Vagina (tissue), 2 donors: Measurements from ENCODE around the gene CASP12.

Source experiments
- POLR2A ChIP-seq, 2 donors: fragments of 450-650 bp; IDR thresholded peaks; one replicate each; pipeline ENCODE4 v1.6.1; 2017; ENCODE audit warnings: antibody characterized with exemption in 2 of 2, mild to moderate bottlenecking in 2 of 2, moderate library complexity in 2 of 2
- TF ChIP-seq, protein P1 (sequence below), 3 experiments: fragments of 450-650 bp in 2 of 3; fragments of 200-600 bp in 1 of 3; sonication (generic) in 1 of 3; IDR thresholded peaks; one replicate each; pipeline ENCODE4 v1.5.1; 2017 to 2019; ENCODE audit warnings: antibody characterized with exemption in 3 of 3, mild to moderate bottlenecking in 2 of 3, moderate library complexity in 2 of 3

DNA sequence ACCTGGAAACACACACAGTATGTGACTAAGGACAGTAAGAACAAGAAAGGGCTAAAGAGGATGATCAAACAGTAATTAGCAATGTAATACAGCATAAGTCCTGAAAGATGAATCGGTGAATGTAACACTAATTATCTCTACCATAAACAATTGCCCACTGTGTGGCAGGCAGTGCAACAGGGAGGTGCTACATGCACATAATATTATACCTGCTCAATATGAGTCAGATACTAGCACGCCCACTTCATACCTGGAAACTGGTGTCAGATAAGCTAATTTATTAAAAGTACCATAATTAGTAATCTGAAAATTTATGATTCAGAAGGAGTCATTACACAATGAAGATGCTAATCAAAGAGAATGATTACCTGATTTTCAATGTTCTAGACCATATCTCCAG lies 14.9 kb downstream of the CASP12 start:
- TF ChIP-seq, protein P1, sequence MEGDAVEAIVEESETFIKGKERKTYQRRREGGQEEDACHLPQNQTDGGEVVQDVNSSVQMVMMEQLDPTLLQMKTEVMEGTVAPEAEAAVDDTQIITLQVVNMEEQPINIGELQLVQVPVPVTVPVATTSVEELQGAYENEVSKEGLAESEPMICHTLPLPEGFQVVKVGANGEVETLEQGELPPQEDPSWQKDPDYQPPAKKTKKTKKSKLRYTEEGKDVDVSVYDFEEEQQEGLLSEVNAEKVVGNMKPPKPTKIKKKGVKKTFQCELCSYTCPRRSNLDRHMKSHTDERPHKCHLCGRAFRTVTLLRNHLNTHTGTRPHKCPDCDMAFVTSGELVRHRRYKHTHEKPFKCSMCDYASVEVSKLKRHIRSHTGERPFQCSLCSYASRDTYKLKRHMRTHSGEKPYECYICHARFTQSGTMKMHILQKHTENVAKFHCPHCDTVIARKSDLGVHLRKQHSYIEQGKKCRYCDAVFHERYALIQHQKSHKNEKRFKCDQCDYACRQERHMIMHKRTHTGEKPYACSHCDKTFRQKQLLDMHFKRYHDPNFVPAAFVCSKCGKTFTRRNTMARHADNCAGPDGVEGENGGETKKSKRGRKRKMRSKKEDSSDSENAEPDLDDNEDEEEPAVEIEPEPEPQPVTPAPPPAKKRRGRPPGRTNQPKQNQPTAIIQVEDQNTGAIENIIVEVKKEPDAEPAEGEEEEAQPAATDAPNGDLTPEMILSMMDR (IDR thresholded peaks at IDR 0.05) = no peak
- no peak for TF ChIP-seq POLR2A (IDR thresholded peaks at IDR 0.05)
